ENCODE results near the gene WDR5B.
A peak's percentile ranks its signal among the peaks of the same experiment; 100 is the strongest.

The WDR5B gene

GRCh38 chr3:122443090-122443489, 27.2 kb upstream of the WDR5B start:
- TF ChIP-seq Cebpa-rat (IDR thresholded peaks at IDR 0.05), result no peak
- H4K20me1 ChIP-seq, result peaks cover 0 to 31% (median 5%) of the 10 kb centered on the region in 11 experiments; a peak in 7 of 22 replicates
- no peak overlapping the region for H3K4me3 ChIP-seq
- peaks cover 80 to 95% (median 90%) of the 10 kb centered on the region in 11 experiments for H3K36me3 ChIP-seq
- peaks cover 0 to 7% (median 0%) of the 10 kb centered on the region in 10 experiments; a peak in 2 of 20 replicates for H3K4me1 ChIP-seq
- no peak overlapping the region for H3K9ac ChIP-seq
- H3K9me3 ChIP-seq (replicated peaks in 1 of 11), result peaks cover 24 to 37% (median 29%) of the 10 kb centered on the region in 11 experiments
- no peak overlapping the region for H3K27ac ChIP-seq
- H3K27me3 ChIP-seq, result no peaks in the 10 kb centered on the region
- no peak overlapping the region for H3K4me2 ChIP-seq

- H3K4me3 ChIP-seq, result no peak overlapping the region
- H3K36me3 ChIP-seq, result peaks cover 99 to 100% (median 100%) of the 10 kb centered on the region in 11 experiments
- H3K4me1 ChIP-seq, result no peaks in the 10 kb centered on the region; a peak in 1 of 20 replicates
- no peak; a peak in 1 of 22 replicates for TF ChIP-seq Cebpa-rat (IDR thresholded peaks at IDR 0.05)
- no peaks in the 10 kb centered on the region for H3K27me3 ChIP-seq
- no peak overlapping the region for H3K9ac ChIP-seq
- peaks cover 0 to 5% (median 0%) of the 10 kb centered on the region in 11 experiments; a peak in 2 of 22 replicates for H4K20me1 ChIP-seq
- no peak overlapping the region for H3K27ac ChIP-seq
- no peak overlapping the region for H3K4me2 ChIP-seq
- peaks cover 26 to 41% (median 34%) of the 10 kb centered on the region in 11 experiments for H3K9me3 ChIP-seq (replicated peaks in 1 of 11)
These were observed 20.1 kb upstream of the WDR5B start for GRCh38 chr3:122435950-122436349.

- H3K36me3 ChIP-seq, result peaks cover 89 to 100% (median 99%) of the 10 kb centered on the region in 11 experiments
- peaks cover 0 to 14% (median 5%) of the 10 kb centered on the region in 11 experiments; a peak in 3 of 22 replicates for H4K20me1 ChIP-seq
- H3K27ac ChIP-seq, result no peak overlapping the region
- no peak overlapping the region for H3K9ac ChIP-seq
- H3K4me1 ChIP-seq, result no peaks in the 10 kb centered on the region
- no peak overlapping the region for H3K4me2 ChIP-seq
- H3K4me3 ChIP-seq, result no peak overlapping the region
- peaks cover 0 to 5% (median 0%) of the 10 kb centered on the region in 11 experiments; a peak in 1 of 22 replicates for H3K9me3 ChIP-seq (replicated peaks in 1 of 11)
- H3K27me3 ChIP-seq, result no peaks in the 10 kb centered on the region
- TF ChIP-seq Cebpa-rat (IDR thresholded peaks at IDR 0.05), result no peak
These were observed 14.5 kb upstream of the WDR5B start for GRCh38 chr3:122430371-122430770.

- Histone ChIP-seq H3K27me3 (no peaks in the 10 kb centered on the region), H3K4me2 (no peak overlapping the region), H3K4me1 (no peaks in the 10 kb centered on the region), H4K20me1 (peaks cover 0 to 26% (median 5%) of the 10 kb centered on the region in 11 experiments; a peak in 4 of 22 replicates), H3K36me3 (peaks cover 84 to 100% (median 97%) of the 10 kb centered on the region in 11 experiments), H3K9ac (no peak overlapping the region), H3K9me3 (replicated peaks in 1 of 11) (peaks cover 0 to 5% (median 0%) of the 10 kb centered on the region in 11 experiments; a peak in 1 of 22 replicates), H3K4me3 (no peak overlapping the region), H3K27ac (no peak overlapping the region)
- no peak for TF ChIP-seq Cebpa-rat (IDR thresholded peaks at IDR 0.05)
These were observed 12.1 kb upstream of the WDR5B start for GRCh38 chr3:122427857-122428471.

DNA sequence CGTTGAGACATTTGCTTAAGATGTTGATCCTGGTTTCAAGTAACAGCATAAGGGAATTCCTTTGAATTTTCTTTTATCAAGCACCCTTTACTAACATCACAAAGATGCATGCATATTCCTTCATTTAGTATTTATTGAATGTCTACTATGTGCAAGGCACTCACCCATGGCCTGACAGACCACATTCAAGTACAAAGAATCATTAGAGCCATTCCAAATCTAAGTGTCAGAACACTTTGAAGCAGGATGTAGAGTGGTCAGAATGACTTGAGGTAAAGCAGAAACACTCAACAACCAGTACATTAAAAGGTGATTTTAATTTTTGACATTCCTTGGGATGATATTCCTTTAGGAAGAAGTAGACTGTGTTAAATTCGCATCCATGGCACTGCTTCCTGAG, 6.0 kb upstream of the WDR5B start:
- TF ChIP-seq Cebpa-rat (IDR thresholded peaks at IDR 0.05), result no peak
- H3K36me3 ChIP-seq, result peaks cover 48 to 62% (median 52%) of the 10 kb centered on the region in 11 experiments

GRCh38 chr3:122421101-122421500, 5.2 kb upstream of the WDR5B start:
- no peaks in the 10 kb centered on the region for H3K27me3 ChIP-seq
- H3K36me3 ChIP-seq, result peaks cover 40 to 55% (median 44%) of the 10 kb centered on the region in 11 experiments
- H3K4me2 ChIP-seq, result no peak overlapping the region
- H3K4me3 ChIP-seq, result no peak overlapping the region
- no peak for TF ChIP-seq Cebpa-rat (IDR thresholded peaks at IDR 0.05)
- no peak overlapping the region for H3K9ac ChIP-seq
- no peaks in the 10 kb centered on the region for H3K9me3 ChIP-seq (replicated peaks in 1 of 11)
- H3K27ac ChIP-seq, result no peak overlapping the region
- peaks cover 0 to 21% (median 5%) of the 10 kb centered on the region in 11 experiments; a peak in 5 of 22 replicates for H4K20me1 ChIP-seq
- H3K4me1 ChIP-seq, result peaks cover 7 to 11% (median 8%) of the 10 kb centered on the region in 10 experiments

More for the DNA sequence above, 6.0 kb upstream of the WDR5B start:
- peaks cover 5 to 9% (median 5%) of the 10 kb centered on the region in 10 experiments for H3K4me1 ChIP-seq
- H3K4me3 ChIP-seq, result no peak overlapping the region
- H4K20me1 ChIP-seq, result peaks cover 0 to 26% (median 5%) of the 10 kb centered on the region in 11 experiments; a peak in 5 of 22 replicates
- no peaks in the 10 kb centered on the region for H3K9me3 ChIP-seq (replicated peaks in 1 of 11)
- H3K27ac ChIP-seq, result no peak overlapping the region
- H3K4me2 ChIP-seq, result no peak overlapping the region
- no peak overlapping the region for H3K9ac ChIP-seq
- H3K27me3 ChIP-seq, result no peaks in the 10 kb centered on the region

DNA sequence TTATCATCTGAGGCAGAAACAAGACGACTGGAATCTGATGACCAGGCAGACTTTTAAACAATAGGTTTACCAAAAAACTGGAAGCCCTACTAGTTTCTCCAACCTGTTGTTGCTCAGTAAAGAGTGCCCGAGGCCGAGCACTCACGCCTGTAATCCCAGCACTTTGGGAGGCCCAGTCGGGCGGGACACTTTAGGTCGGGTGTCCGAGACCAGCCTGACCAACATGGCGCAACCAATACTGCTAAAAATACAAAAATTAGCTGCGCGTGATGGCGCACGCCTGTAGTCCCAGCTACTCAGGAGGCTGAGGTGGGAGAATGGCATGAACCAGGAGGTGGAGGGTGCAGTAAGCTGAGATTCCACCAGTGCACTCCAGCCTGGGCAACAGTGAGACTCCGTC, 1.1 kb upstream of the WDR5B start:
- Histone ChIP-seq H3K4me1 (peaks cover 19 to 43% (median 33%) of the 10 kb centered on the region in 10 experiments), H4K20me1 (peaks cover 0 to 5% (median 0%) of the 10 kb centered on the region in 11 experiments; a peak in 1 of 22 replicates), H3K36me3 (peaks cover 3 to 29% (median 14%) of the 10 kb centered on the region in 11 experiments; a peak in 18 of 22 replicates), H3K4me2 (peak overlapping the region; percentile 76 to 98 (median 83)), H3K27ac (peak overlapping the region; percentile 79 to 90 (median 83)), H3K9me3 (replicated peaks in 1 of 11) (no peaks in the 10 kb centered on the region), H3K4me3 (peak overlapping the region; percentile 76 to 90 (median 84)), H3K27me3 (no peaks in the 10 kb centered on the region), H3K9ac (peak overlapping the region; percentile 80 to 89 (median 84))
- no peak for TF ChIP-seq Cebpa-rat (IDR thresholded peaks at IDR 0.05)

GRCh38 chr3:122415104-122415744, 638 bp downstream of the WDR5B start:
- no peak for TF ChIP-seq Cebpa-rat (IDR thresholded peaks at IDR 0.05)
- H3K27ac ChIP-seq, result peak overlapping the region; percentile 79 to 90 (median 83)

GRCh38 chr3:122414391-122414790, 1.5 kb downstream of the WDR5B start:
- TF ChIP-seq Cebpa-rat (IDR thresholded peaks at IDR 0.05), result no peak
- Histone ChIP-seq H3K27me3 (no peaks in the 10 kb centered on the region), H3K4me3 (peak overlapping the region in 1 of 10 experiments; percentile 80; a peak in 4 of 20 replicates), H3K4me1 (peaks cover 22 to 63% (median 36%) of the 10 kb centered on the region in 10 experiments), H3K36me3 (peaks cover 16 to 43% (median 34%) of the 10 kb centered on the region in 11 experiments; a peak in 19 of 22 replicates), H4K20me1 (no peaks in the 10 kb centered on the region), H3K4me2 (peak overlapping the region; percentile 81 to 98 (median 89); a peak in 21 of 22 replicates), H3K9me3 (replicated peaks in 1 of 11) (no peaks in the 10 kb centered on the region), H3K9ac (peak overlapping the region in 1 of 11 experiments; percentile 8; a peak in 2 of 22 replicates), H3K27ac (no peak overlapping the region)

More at GRCh38 chr3:122415104-122415744, 638 bp downstream of the WDR5B start:
- Histone ChIP-seq H3K4me2 (peak overlapping the region; percentile 81 to 98 (median 89)), H4K20me1 (peaks cover 0 to 2% (median 0%) of the 10 kb centered on the region in 11 experiments; a peak in 1 of 22 replicates), H3K27me3 (no peaks in the 10 kb centered on the region), H3K9ac (peak overlapping the region; percentile 80 to 89 (median 84)), H3K36me3 (peaks cover 12 to 35% (median 27%) of the 10 kb centered on the region in 11 experiments; a peak in 18 of 22 replicates), H3K9me3 (replicated peaks in 1 of 11) (no peaks in the 10 kb centered on the region), H3K4me1 (peaks cover 19 to 54% (median 34%) of the 10 kb centered on the region in 10 experiments), H3K4me3 (peak overlapping the region; percentile 76 to 90 (median 84))
